GM23338 (cell line): ENCODE results near the gene CEMIP2. TPM values are rescaled to one million over a fixed set of nuclear protein-coding genes. Genes with fewer than 3 reads are reported as not detected.

Experiments
- ATAC-seq: fragments of 200-7000 bp; cut with Tn5 transposase; 3 replicates; pipeline ENCODE4 v1.9.1; 2020
- DNase-seq: peaks from one replicate; pipeline ENCODE4 v3.0.0-alpha.2; 2015; ENCODE audit warnings: low spot score
- H2AFZ ChIP-seq: fragments of 200-600 bp; sonication (generic); 2 replicates; pipeline ENCODE4 v1.8.0; 2016; ENCODE audit warnings: antibody characterized with exemption, mild to moderate bottlenecking, moderate library complexity
- H3F3A ChIP-seq: fragments of 200-600 bp; sonication (generic); replicated peaks from 2 replicates; pipeline ENCODE4 v1.8.0; 2017; ENCODE audit warnings: antibody characterized with exemption, mixed run types, low read depth
- H3K27ac ChIP-seq: fragments of 200-600 bp; sonication (generic); 2 replicates; pipeline ENCODE4 v1.6.1; 2016; ENCODE audit warnings: low read depth
- H3K27me3 ChIP-seq: fragments of 200-600 bp; sonication (generic); 2 replicates; pipeline ENCODE4 v1.8.0; 2016; ENCODE audit warnings: mild to moderate bottlenecking, mixed run types, moderate library complexity; ENCODE audit not compliant: insufficient read depth
- H3K36me3 ChIP-seq: fragments of 200-600 bp; sonication (generic); 2 replicates; pipeline ENCODE4 v1.8.0; 2016; ENCODE audit warnings: mild to moderate bottlenecking; ENCODE audit not compliant: insufficient read depth
- H3K4me1 ChIP-seq: fragments of 200-600 bp; sonication (generic); 2 replicates; pipeline ENCODE4 v1.8.0; 2016; ENCODE audit warnings: mild to moderate bottlenecking, moderate library complexity; ENCODE audit not compliant: insufficient read depth
- H3K4me2 ChIP-seq: fragments of 200-600 bp; sonication (generic); 2 replicates; pipeline ENCODE4 v1.7.1; 2017; ENCODE audit warnings: mixed run types
- H3K4me3 ChIP-seq: fragments of 200-600 bp; sonication (generic); 2 replicates; pipeline ENCODE4 v1.6.1; 2016; ENCODE audit warnings: mixed run types
- H3K79me2 ChIP-seq: fragments of 200-600 bp; sonication (generic); replicated peaks from 2 replicates; pipeline ENCODE4 v1.8.0; 2017; ENCODE audit warnings: mild to moderate bottlenecking; ENCODE audit not compliant: insufficient read depth
- H3K9me2 ChIP-seq: fragments of 200-600 bp; sonication (generic); 2 replicates; pipeline ENCODE4 v1.8.0; 2017; ENCODE audit not compliant: insufficient read depth
- H4K20me1 ChIP-seq: fragments of 200-600 bp; sonication (generic); replicated peaks from 2 replicates; pipeline ENCODE4 v1.8.0; 2017; ENCODE audit warnings: mild to moderate bottlenecking; ENCODE audit not compliant: insufficient read depth
- H3K27ac Mint-ChIP-seq: 2 replicates; pipeline ENCODE4 v1.8.0; 2020; ENCODE audit warnings: inconsistent platforms, mild to moderate bottlenecking, moderate library complexity, mixed read lengths
- H3K27me3 Mint-ChIP-seq: 3 replicates; pipeline ENCODE4 v1.8.0; 2022; ENCODE audit warnings: low read depth, mild to moderate bottlenecking, moderate library complexity, mixed read lengths, inconsistent platforms; ENCODE audit not compliant: insufficient read depth, poor library complexity
- H3K36me3 Mint-ChIP-seq: 3 replicates; pipeline ENCODE4 v1.8.0; 2021; ENCODE audit warnings: low read depth, mild to moderate bottlenecking, inconsistent platforms, moderate library complexity, mixed read lengths
- H3K4me1 Mint-ChIP-seq: 3 replicates; pipeline ENCODE4 v1.8.0; 2020; ENCODE audit warnings: mild to moderate bottlenecking, inconsistent platforms, mixed read lengths
- H3K4me3 Mint-ChIP-seq: 3 replicates; pipeline ENCODE4 v1.8.0; 2021; ENCODE audit warnings: moderate library complexity, mild to moderate bottlenecking, inconsistent platforms, mixed read lengths
- H3K9me3 Mint-ChIP-seq: 3 replicates; pipeline ENCODE4 v1.8.0; 2020; ENCODE audit warnings: moderate library complexity, mild to moderate bottlenecking, inconsistent platforms, mixed read lengths
- CREB1 ChIP-seq: fragments of 250-450 bp; sonication (Bioruptor Pico); IDR thresholded peaks from 2 replicates; pipeline ENCODE4 v1.5.0; 2020; ENCODE audit warnings: low read depth, mild to moderate bottlenecking, moderate library complexity
- CTCF ChIP-seq, 2 experiments: fragments of 200-600 bp in 1 of 2; sonication (generic) in 1 of 2; conservative IDR thresholded peaks; 2 replicates each; pipeline versions ENCODE4 v1.5.1 to v1.6.1; 2016 to 2017; ENCODE audit warnings: antibody characterized with exemption in 2 of 2, low read depth in 2 of 2, mild to moderate bottlenecking in 2 of 2, moderate library complexity in 1 of 2
- ETS1 ChIP-seq: IDR thresholded peaks from 2 replicates; pipeline ENCODE4 v1.6.1; 2016; ENCODE audit warnings: antibody characterized with exemption
- EZH2phosphoT487 ChIP-seq: fragments of 200-600 bp; sonication (generic); IDR thresholded peaks from one replicate; pipeline ENCODE4 v1.8.1; 2018; ENCODE audit warnings: antibody characterized with exemption; ENCODE audit not compliant: unreplicated experiment
- NANOG ChIP-seq: IDR thresholded peaks from 2 replicates; pipeline ENCODE4 v1.6.1; 2016; ENCODE audit warnings: antibody characterized with exemption, borderline replicate concordance
- REST ChIP-seq: IDR thresholded peaks from one replicate; pipeline ENCODE4 v1.6.1; 2018; ENCODE audit warnings: antibody characterized with exemption; ENCODE audit not compliant: unreplicated experiment
- ZNF114 ChIP-seq: fragments of 250-450 bp; sonication (Bioruptor Pico); IDR thresholded peaks from 2 replicates; pipeline ENCODE4 v1.5.0; 2020; ENCODE audit warnings: mild to moderate bottlenecking, moderate library complexity
- ZNF462 ChIP-seq: fragments of 250-450 bp; sonication (Bioruptor Pico); IDR thresholded peaks from 2 replicates; pipeline ENCODE4 v1.5.0; 2020; ENCODE audit warnings: mild to moderate bottlenecking, moderate library complexity
- polyA plus RNA-seq: library from polyadenylated mRNA; unstranded; fragments of >200 nt; fragmentation: Nextera tagmentation; extraction: Ambion mirVana; gene quantifications from 2 replicates; pipeline ENCODE4 v1.2.1, GENCODE V29; 2016
- total RNA-seq: library from RNA; depleted of rRNA; stranded (reverse); fragments of >200 nt; shearing (Covaris generic); gene quantifications from 2 replicates; pipeline ENCODE4 v1.2.3, GENCODE V29; 2014

The CEMIP2 gene
- total and polyA plus RNA-seq, 2 experiments from 2014 or later = 23.0 to 76.7 TPM

GRCh38 chr9:71746758-71747125 lies 21.6 kb downstream of the CEMIP2 start (continued):
- no peak for TF ChIP-seq ZNF462
- TF ChIP-seq EZH2phosphoT487 = no peak
- no peak for TF ChIP-seq CREB1

- Mint-ChIP-seq H3K4me3 (peak overlapping the region; percentile 43), H3K27ac (peak overlapping the region; percentile 63; the same call in 1 of the 2 replicates), H3K9me3 (no peaks in the 10 kb centered on the region), H3K36me3 (peaks cover 54% of the 10 kb centered on the region), H3K4me1 (peaks cover 48% of the 10 kb centered on the region), H3K27me3 (peaks cover 4% of the 10 kb centered on the region)
- DNase-seq (peak; percentile 47), ATAC-seq (peak; percentile 80)
- H3K9me2 ChIP-seq = no peaks in the 10 kb centered on the region
- H3K27ac ChIP-seq = peak overlapping the region; percentile 83
- peaks cover 52% of the 10 kb centered on the region for H3K4me1 ChIP-seq
- peaks cover 6% of the 10 kb centered on the region; the same call in 1 of the 2 replicates for H3K36me3 ChIP-seq
- peak overlapping the region; percentile 15; the same call in 1 of the 2 replicates for H3K4me3 ChIP-seq
- no peaks in the 10 kb centered on the region for H4K20me1 ChIP-seq
- H3K4me2 ChIP-seq = peak overlapping the region; percentile 54
- peaks cover 88% of the 10 kb centered on the region for H3K79me2 ChIP-seq
- no peaks in the 10 kb centered on the region for H3F3A ChIP-seq
- H3K27me3 ChIP-seq = no peaks in the 10 kb centered on the region
- no peak overlapping the region for H2AFZ ChIP-seq
- no peak for TF ChIP-seq ETS1
- no peak for TF ChIP-seq EZH2phosphoT487
- no peak for TF ChIP-seq REST
- TF ChIP-seq CTCF (conservative IDR thresholded peaks at IDR 0.05; ENCODE audit: low read depth in 2 of 2) = no peak
- peak; percentile 63; the same call in 1 of the 2 replicates for TF ChIP-seq NANOG
- no peak for TF ChIP-seq CREB1
- TF ChIP-seq ZNF114 (CRISPR knock-in tag) = no peak
Observed at GRCh38 chr9:71746023-71746757, 22.1 kb downstream of the CEMIP2 start.
